PC-9 (cell line): ENCODE results near the gene HPN. TPM values are rescaled to one million over a fixed set of nuclear protein-coding genes. Genes with fewer than 3 reads are reported as not detected.
"Not testable (repeated sequence)": the region's sequence is repeated elsewhere in the genome, so short reads cannot be mapped to it uniquely, and the experiment has no call there.

Source experiments
- BruUV-seq: library from RNA; stranded (reverse); fragments of 400-500 nt; replicated peaks from 2 replicates; lab custom pipeline; 2021; lab: Mats Ljungman, UMichigan
- CTCF ChIA-PET: fragments of 300-600 bp; sonication (Branson Sonifier 250); formaldehyde crosslinking; loops from one replicate; lab custom pipeline; 2022; ENCODE audit warnings: antibody characterized with exemption; lab: Charles Lee
- POLR2A ChIA-PET: fragments of 300-600 bp; sonication (Branson Sonifier 250); formaldehyde crosslinking; loops from one replicate; lab custom pipeline; 2022; ENCODE audit warnings: antibody characterized with exemption; ENCODE audit not compliant: unreplicated experiment; lab: Charles Lee
- DNase-seq, 2 experiments: peaks; one replicate each; pipeline versions ENCODE4 v3.0.0 to v3.0.0-alpha.2; 2015 to 2022; ENCODE audit warnings: mixed read lengths in 1 of 2
- H2AFZ ChIP-seq: fragments of 200-600 bp; sonication (generic); 2 replicates; pipeline ENCODE4 v1.8.1; 2017; ENCODE audit warnings: antibody characterized with exemption
- H3F3A ChIP-seq: fragments of 200-600 bp; sonication (generic); 2 replicates; pipeline ENCODE4 v1.8.1; 2017; ENCODE audit warnings: antibody characterized with exemption, mild to moderate bottlenecking, low read depth; ENCODE audit not compliant: insufficient read depth
- H3K27ac ChIP-seq: fragments of 200-600 bp; sonication (generic); 2 replicates; pipeline ENCODE4 v1.6.1; 2016; ENCODE audit warnings: mixed run types
- H3K27me3 ChIP-seq: fragments of 200-600 bp; sonication (generic); 2 replicates; pipeline ENCODE4 v1.6.1; 2016; ENCODE audit warnings: low read depth, mixed run types; ENCODE audit not compliant: insufficient read depth
- H3K36me3 ChIP-seq: fragments of 200-600 bp; sonication (generic); 2 replicates; pipeline ENCODE4 v1.6.1; 2016; ENCODE audit warnings: low read depth, mixed run types
- H3K4me1 ChIP-seq: fragments of 200-600 bp; sonication (generic); replicated peaks from 2 replicates; pipeline ENCODE4 v1.6.1; 2016; ENCODE audit warnings: mixed run types; ENCODE audit not compliant: insufficient read depth
- H3K4me2 ChIP-seq: fragments of 200-600 bp; sonication (generic); 2 replicates; pipeline ENCODE4 v1.6.1; 2017; ENCODE audit warnings: mixed run types
- H3K4me3 ChIP-seq: fragments of 200-600 bp; sonication (generic); 2 replicates; pipeline ENCODE4 v1.6.1; 2016; ENCODE audit warnings: mixed run types
- H3K79me2 ChIP-seq: fragments of 200-600 bp; sonication (generic); 2 replicates; pipeline ENCODE4 v1.6.1; 2017; ENCODE audit warnings: low read depth, mixed run types
- H3K9me2 ChIP-seq: fragments of 200-600 bp; sonication (generic); 2 replicates; pipeline ENCODE4 v1.8.1; 2017; ENCODE audit warnings: mild to moderate bottlenecking; ENCODE audit not compliant: insufficient read depth
- H3K9me3 ChIP-seq: fragments of 200-600 bp; sonication (generic); 2 replicates; pipeline ENCODE4 v1.8.1; 2016; ENCODE audit warnings: low read depth; ENCODE audit not compliant: insufficient read depth
- H4K20me1 ChIP-seq: fragments of 200-600 bp; sonication (generic); 2 replicates; pipeline ENCODE4 v1.8.1; 2017; ENCODE audit not compliant: insufficient read depth
- CTCF ChIP-seq: fragments of 200-600 bp; sonication (generic); conservative IDR thresholded peaks from 2 replicates; pipeline ENCODE4 v1.6.1; 2017; ENCODE audit warnings: mixed run types, antibody characterized with exemption, mild to moderate bottlenecking, moderate library complexity
- EZH2 ChIP-seq: fragments of 200-600 bp; sonication (generic); IDR thresholded peaks from 2 replicates; pipeline ENCODE4 v1.8.0; 2017; ENCODE audit warnings: antibody characterized with exemption, low read depth
- intact Hi-C: fragments of 100-400 bp; cut with micrococcal nuclease; formaldehyde crosslinking; loops from one replicate; pipeline ENCODE4 v1.10.0; 2022; ENCODE audit not compliant: unreplicated experiment
- total RNA-seq: library from RNA; stranded (reverse); gene quantifications from 2 replicates; pipeline ENCODE4 v1.2.3, GENCODE V29; 2021

HPN gene
- total RNA-seq, 1 experiment from 2014 or later, result 12.3 TPM

- CTCF ChIA-PET, DNase-seq, H3K27me3 ChIP-seq, BruUV-seq, H3K79me2 ChIP-seq, H3K36me3 ChIP-seq, intact Hi-C loops, H3K4me2 ChIP-seq, H4K20me1 ChIP-seq, H3K9me2 ChIP-seq, H2AFZ ChIP-seq, H3K4me3 ChIP-seq, H3K27ac ChIP-seq, H3K9me3 ChIP-seq, POLR2A ChIA-PET: not testable (repeated sequence)
- peaks cover 10% of the 10 kb centered on the region for H3K4me1 ChIP-seq
- peaks cover 19% of the 10 kb centered on the region; the same call in 1 of the 2 replicates for H3F3A ChIP-seq
Observed at GRCh38 chr19:35103614-35104013, 62.1 kb downstream of the HPN start.

GRCh38 chr19:35104361-35104760 lies 62.8 kb downstream of the HPN start:
- H3F3A ChIP-seq, result peaks cover 19% of the 10 kb centered on the region; the same call in 1 of the 2 replicates
- H2AFZ ChIP-seq, result no peak overlapping the region
- H3K9me3 ChIP-seq, result no peaks in the 10 kb centered on the region
- no peaks in the 10 kb centered on the region for H3K9me2 ChIP-seq
- H4K20me1 ChIP-seq, result no peaks in the 10 kb centered on the region
- BruUV-seq, result no TSS peak
- no peak overlapping the region for H3K4me3 ChIP-seq
- intact Hi-C loops, result no loop called here
- no peak for TF ChIP-seq EZH2
- TF ChIP-seq CTCF, result no peak
- no peak overlapping the region for H3K27ac ChIP-seq
- no peaks in the 10 kb centered on the region for H3K36me3 ChIP-seq
- DNase-seq, result no peak
- no peaks in the 10 kb centered on the region for H3K27me3 ChIP-seq
- H3K4me1 ChIP-seq, result peaks cover 12% of the 10 kb centered on the region
- CTCF ChIA-PET, result no interaction called here
- H3K4me2 ChIP-seq, result no peak overlapping the region
- POLR2A ChIA-PET, result no interaction called here
- no peaks in the 10 kb centered on the region for H3K79me2 ChIP-seq

DNA sequence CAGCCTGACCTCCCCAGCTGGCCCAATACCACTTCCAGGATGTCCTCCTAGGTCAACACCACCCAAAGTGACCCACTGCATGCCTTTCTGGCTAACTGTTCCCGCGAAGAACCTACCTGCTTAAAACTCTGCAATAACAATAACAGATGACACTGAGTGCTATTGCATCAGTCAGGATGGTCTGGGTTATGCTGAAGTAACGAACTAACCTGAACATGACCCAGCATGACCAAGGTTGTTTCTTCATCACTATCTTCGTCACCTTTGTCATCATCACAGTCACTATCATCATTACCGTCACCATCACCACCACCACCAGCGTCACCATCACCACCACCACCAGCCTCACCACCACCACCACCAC lies 63.5 kb downstream of the HPN start:
- no peak for TF ChIP-seq EZH2
- TF ChIP-seq CTCF, result no peak
- Histone ChIP-seq H3K4me2 (no peak overlapping the region), H3F3A (peaks cover 23% of the 10 kb centered on the region; the same call in 1 of the 2 replicates), H3K79me2 (no peaks in the 10 kb centered on the region), H3K4me3 (no peak overlapping the region), H3K27me3 (no peaks in the 10 kb centered on the region), H3K27ac (no peak overlapping the region), H3K36me3 (no peaks in the 10 kb centered on the region), H3K4me1 (peaks cover 18% of the 10 kb centered on the region), H2AFZ (no peak overlapping the region), H3K9me3 (no peaks in the 10 kb centered on the region), H4K20me1 (no peaks in the 10 kb centered on the region), H3K9me2 (no peaks in the 10 kb centered on the region)
- intact Hi-C loops, result no loop called here
- CTCF ChIA-PET, result no interaction called here
- DNase-seq, result no peak
- POLR2A ChIA-PET, result no interaction called here
- no TSS peak for BruUV-seq
